Liver (tissue), 9 donors: ENCODE measurements around the gene FAM120B. TPM values are rescaled to one million over a fixed set of nuclear protein-coding genes. Genes with fewer than 3 reads are reported as not detected.

Experiments used
- DNase-seq: peaks from one replicate; pipeline ENCODE4 v3.0.0-alpha.2; 2017; ENCODE audit warnings: low spot score
- H3K27ac ChIP-seq, 2 donors: one replicate each; pipeline ENCODE4 v1.7.0; 2013; ENCODE audit warnings: inconsistent platforms in 2 of 2, low read length in 2 of 2, control low read depth in 1 of 2, low read depth in 1 of 2, mild to moderate bottlenecking in 1 of 2
- H3K27me3 ChIP-seq, 4 donors: one replicate each; pipeline versions ENCODE4 v1.6.1 to v1.7.0; 2013; ENCODE audit warnings: low read length in 3 of 4, inconsistent platforms in 1 of 4, mild to moderate bottlenecking in 1 of 4, moderate library complexity in 1 of 4; ENCODE audit not compliant: control insufficient read depth in 4 of 4, insufficient read depth in 4 of 4
- H3K36me3 ChIP-seq, 4 donors: one replicate each; pipeline versions ENCODE4 v1.6.1 to v1.7.0; 2013; ENCODE audit warnings: low read length in 3 of 4, mild to moderate bottlenecking in 3 of 4, low read depth in 1 of 4, moderate library complexity in 1 of 4; ENCODE audit not compliant: control insufficient read depth in 4 of 4, insufficient read depth in 3 of 4
- H3K4me1 ChIP-seq, 4 donors: one replicate each; pipeline versions ENCODE4 v1.6.1 to v1.7.0; 2013; ENCODE audit warnings: low read length in 3 of 4, mild to moderate bottlenecking in 3 of 4, moderate library complexity in 1 of 4; ENCODE audit not compliant: control insufficient read depth in 4 of 4, insufficient read depth in 4 of 4
- H3K4me3 ChIP-seq, 3 donors: one replicate each; pipeline versions ENCODE4 v1.6.1 to v1.7.0; 2013; ENCODE audit warnings: low read length in 3 of 3, control low read depth in 1 of 3, low read depth in 1 of 3, mild to moderate bottlenecking in 1 of 3
- H3K9ac ChIP-seq, 2 donors: one replicate each; pipeline ENCODE4 v1.7.0; 2013; ENCODE audit warnings: low read length in 2 of 2, mild to moderate bottlenecking in 2 of 2, moderate library complexity in 2 of 2, control low read depth in 1 of 2, low read depth in 1 of 2
- H3K9me3 ChIP-seq, 4 donors: one replicate each; pipeline versions ENCODE4 v1.6.1 to v1.7.0; 2013; ENCODE audit warnings: low read length in 3 of 4; ENCODE audit not compliant: control insufficient read depth in 4 of 4
- EGR1 ChIP-seq, 2 donors: IDR thresholded peaks; 2 replicates each; pipeline ENCODE4 v1.6.1; 2016 to 2018; ENCODE audit warnings: antibody characterized with exemption in 2 of 2, low read depth in 2 of 2
- FOXA1 ChIP-seq: IDR thresholded peaks from 2 replicates; pipeline ENCODE4 v1.6.1; 2016; ENCODE audit warnings: antibody characterized with exemption
- FOXA2 ChIP-seq: IDR thresholded peaks from 2 replicates; pipeline ENCODE4 v1.6.1; 2016; ENCODE audit warnings: antibody characterized with exemption
- GABPA ChIP-seq, 2 donors: IDR thresholded peaks in 1 of 2; conservative IDR thresholded peaks in 1 of 2; 2 replicates each; pipeline ENCODE4 v1.6.1; 2016; ENCODE audit warnings: antibody characterized with exemption in 2 of 2, mild to moderate bottlenecking in 1 of 2, moderate library complexity in 1 of 2
- HNF4G ChIP-seq: IDR thresholded peaks from 2 replicates; pipeline ENCODE4 v1.6.1; 2016; ENCODE audit warnings: antibody characterized with exemption
- JUND ChIP-seq, 2 donors: IDR thresholded peaks; 2 replicates each; pipeline ENCODE4 v1.6.1; 2016; ENCODE audit warnings: antibody characterized with exemption in 2 of 2
- NR2F2 ChIP-seq: IDR thresholded peaks from 2 replicates; pipeline ENCODE4 v1.6.1; 2016; ENCODE audit warnings: antibody characterized with exemption
- RAD21 ChIP-seq, 2 donors: IDR thresholded peaks; 2 replicates each; pipeline ENCODE4 v1.6.1; 2016; ENCODE audit warnings: antibody characterized with exemption in 2 of 2, mild to moderate bottlenecking in 2 of 2
- RXRA ChIP-seq, 2 donors: IDR thresholded peaks; 2 replicates each; pipeline ENCODE4 v1.6.1; 2017 to 2018; ENCODE audit warnings: antibody characterized with exemption in 2 of 2, mild to moderate bottlenecking in 1 of 2
- SP1 ChIP-seq: IDR thresholded peaks from 2 replicates; pipeline ENCODE4 v1.6.1; 2018; ENCODE audit warnings: antibody characterized with exemption, mild to moderate bottlenecking
- TAF1 ChIP-seq: conservative IDR thresholded peaks from 2 replicates; pipeline ENCODE4 v1.6.1; 2016; ENCODE audit warnings: antibody characterized with exemption, mild to moderate bottlenecking
- YY1 ChIP-seq: IDR thresholded peaks from 2 replicates; pipeline ENCODE4 v1.6.1; 2016; ENCODE audit warnings: antibody characterized with exemption, mild to moderate bottlenecking
- WGBS: extraction: QIAGEN DNeasy Blood & Tissue Kit; methylation state at CpG from one replicate; pipeline ENCODE4 v1.1.7; 2013; 5-methylcytosine and 5-hydroxymethylcytosine counted together
- polyA plus RNA-seq, 2 donors: library from polyadenylated mRNA; stranded (reverse) in 1 of 2; unstranded in 1 of 2; fragments of 200-250 nt in 1 of 2; fragments of >200 nt in 1 of 2; fragmentation: Nextera tagmentation in 1 of 2; extraction: Ambion mirVana in 1 of 2; gene quantifications; one replicate each; pipeline versions ENCODE4 v1.2.1 to v1.2.3, GENCODE V29; 2013 to 2015
- total RNA-seq, 2 donors: library from RNA; depleted of rRNA; stranded (reverse); fragments of >200 nt; gene quantifications; one replicate each; pipeline ENCODE4 v1.2.3, GENCODE V29; 2014
- TF ChIP-seq, protein P1 (sequence below): IDR thresholded peaks from 2 replicates; pipeline ENCODE4 v1.6.1; 2016; ENCODE audit warnings: antibody characterized with exemption
- TF ChIP-seq, protein P2 (sequence below): IDR thresholded peaks from 2 replicates; pipeline ENCODE4 v1.6.1; 2016; ENCODE audit warnings: antibody characterized with exemption
- TF ChIP-seq, protein P3 (sequence below): IDR thresholded peaks from 2 replicates; pipeline ENCODE4 v1.6.1; 2016; ENCODE audit warnings: antibody characterized with exemption
- TF ChIP-seq, protein P4 (sequence below): fragments of 150-350 bp; IDR thresholded peaks from 2 replicates; pipeline ENCODE4 v1.5.1; 2017; ENCODE audit warnings: improper control_type of control experiment, low read depth, low read length; ENCODE audit not compliant: missing input control
- TF ChIP-seq, protein P5 (sequence below): IDR thresholded peaks from 2 replicates; pipeline ENCODE4 v1.6.1; 2016; ENCODE audit warnings: antibody characterized with exemption, mild to moderate bottlenecking
- donor health status: healthy.
- donor health status: healthy.
- donor health status: healthy.
- donor health status: healthy.
- donor health status: healthy.

Gene FAM120B
- total and polyA plus RNA-seq, 4 donors: 6.0 to 11.1 (median 9.1) TPM

DNA sequence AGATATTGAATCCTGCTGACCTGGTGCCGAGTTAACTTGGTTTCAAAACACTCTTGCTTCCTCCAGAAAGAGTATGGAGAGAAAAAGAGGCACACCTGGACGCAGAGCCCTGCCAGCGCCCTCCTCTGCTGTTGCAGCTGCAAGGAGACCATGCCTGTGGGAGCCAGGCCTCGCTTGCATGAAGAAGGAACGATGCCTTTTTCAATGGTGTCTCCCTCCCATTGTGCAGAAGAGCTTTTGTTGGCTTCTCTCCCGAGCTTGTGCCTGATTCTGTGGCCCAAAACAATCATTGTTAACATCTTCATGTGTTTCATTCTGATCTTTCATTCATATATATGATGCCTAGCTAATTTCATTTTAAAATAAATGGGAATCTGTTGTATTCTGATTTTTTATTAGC is 98.1 kb downstream of the FAM120B start:
- no peaks in the 10 kb centered on the region for H3K9me3 ChIP-seq
- H3K27me3 ChIP-seq: no peaks in the 10 kb centered on the region
- H3K4me1 ChIP-seq: no peaks in the 10 kb centered on the region
- peaks cover 6 to 56% (median 36%) of the 10 kb centered on the region in 4 donors for H3K36me3 ChIP-seq
- H3K9ac ChIP-seq: no peak overlapping the region
- no peak overlapping the region for H3K4me3 ChIP-seq
- no peak overlapping the region for H3K27ac ChIP-seq
- TF ChIP-seq JUND (IDR thresholded peaks at IDR 0.05): no peak
- no peak for TF ChIP-seq NR2F2
- TF ChIP-seq, protein P1, sequence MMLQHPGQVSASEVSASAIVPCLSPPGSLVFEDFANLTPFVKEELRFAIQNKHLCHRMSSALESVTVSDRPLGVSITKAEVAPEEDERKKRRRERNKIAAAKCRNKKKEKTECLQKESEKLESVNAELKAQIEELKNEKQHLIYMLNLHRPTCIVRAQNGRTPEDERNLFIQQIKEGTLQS: no peak
- no peak for TF ChIP-seq EGR1 (IDR thresholded peaks at IDR 0.05; ENCODE audit: low read depth in 2 of 2)
- no peak for TF ChIP-seq GABPA (IDR thresholded peaks at IDR 0.05 in 1 of 2, conservative IDR thresholded peaks at IDR 0.05 in 1 of 2)
- no peak for TF ChIP-seq SP1
- no peak for TF ChIP-seq TAF1
- WGBS: 93% methylated on average over 6 of the region's 6 CpGs
- no peak for DNase-seq

DNA sequence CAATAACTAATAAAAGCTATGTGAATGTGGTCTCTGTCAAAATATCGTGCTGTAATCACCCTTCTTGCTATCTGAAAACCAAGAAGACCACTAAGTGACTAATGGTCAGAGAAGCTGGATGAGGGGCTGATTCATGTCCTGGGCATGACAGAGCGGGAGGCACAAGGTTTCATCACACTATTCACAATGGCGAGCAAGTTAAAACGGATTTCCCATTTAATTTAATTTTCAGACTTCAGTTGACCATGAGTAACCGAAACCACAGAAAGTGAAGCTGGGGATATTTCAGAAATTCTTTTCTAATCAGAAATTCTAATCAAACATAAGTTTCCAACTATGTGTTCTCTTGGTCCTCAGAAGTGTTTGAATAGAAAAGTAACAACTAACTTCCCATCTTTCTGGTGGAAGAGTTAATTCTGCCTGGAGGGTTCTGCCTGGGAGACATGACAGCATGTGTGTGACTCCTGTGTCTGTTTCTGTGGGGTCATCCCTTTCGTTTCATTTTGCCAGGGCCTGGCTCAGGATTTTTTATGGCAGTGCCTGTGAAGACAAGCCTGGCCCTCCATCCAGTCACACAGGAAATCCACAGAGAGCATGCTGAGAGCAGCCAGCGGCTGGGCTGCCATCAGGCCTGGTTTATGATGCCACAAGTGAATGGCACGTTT is 98.9 kb downstream of the FAM120B start:
- no peaks in the 10 kb centered on the region for H3K27me3 ChIP-seq
- H3K9ac ChIP-seq: no peak overlapping the region
- no peak for DNase-seq
- TF ChIP-seq RAD21 (IDR thresholded peaks at IDR 0.05): no peak
- no peak for TF ChIP-seq YY1
- no peak for TF ChIP-seq EGR1 (IDR thresholded peaks at IDR 0.05; ENCODE audit: low read depth in 2 of 2)
- no peak for TF ChIP-seq RXRA (IDR thresholded peaks at IDR 0.05)
- TF ChIP-seq, protein P2, sequence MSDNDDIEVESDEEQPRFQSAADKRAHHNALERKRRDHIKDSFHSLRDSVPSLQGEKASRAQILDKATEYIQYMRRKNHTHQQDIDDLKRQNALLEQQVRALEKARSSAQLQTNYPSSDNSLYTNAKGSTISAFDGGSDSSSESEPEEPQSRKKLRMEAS: no peak
- no peak for TF ChIP-seq FOXA1
- TF ChIP-seq TAF1: no peak
- no peak for TF ChIP-seq JUND (IDR thresholded peaks at IDR 0.05)
- TF ChIP-seq, protein P3, sequence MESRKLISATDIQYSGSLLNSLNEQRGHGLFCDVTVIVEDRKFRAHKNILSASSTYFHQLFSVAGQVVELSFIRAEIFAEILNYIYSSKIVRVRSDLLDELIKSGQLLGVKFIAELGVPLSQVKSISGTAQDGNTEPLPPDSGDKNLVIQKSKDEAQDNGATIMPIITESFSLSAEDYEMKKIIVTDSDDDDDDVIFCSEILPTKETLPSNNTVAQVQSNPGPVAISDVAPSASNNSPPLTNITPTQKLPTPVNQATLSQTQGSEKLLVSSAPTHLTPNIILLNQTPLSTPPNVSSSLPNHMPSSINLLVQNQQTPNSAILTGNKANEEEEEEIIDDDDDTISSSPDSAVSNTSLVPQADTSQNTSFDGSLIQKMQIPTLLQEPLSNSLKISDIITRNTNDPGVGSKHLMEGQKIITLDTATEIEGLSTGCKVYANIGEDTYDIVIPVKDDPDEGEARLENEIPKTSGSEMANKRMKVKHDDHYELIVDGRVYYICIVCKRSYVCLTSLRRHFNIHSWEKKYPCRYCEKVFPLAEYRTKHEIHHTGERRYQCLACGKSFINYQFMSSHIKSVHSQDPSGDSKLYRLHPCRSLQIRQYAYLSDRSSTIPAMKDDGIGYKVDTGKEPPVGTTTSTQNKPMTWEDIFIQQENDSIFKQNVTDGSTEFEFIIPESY: no peak
- no peak for TF ChIP-seq GABPA (IDR thresholded peaks at IDR 0.05 in 1 of 2, conservative IDR thresholded peaks at IDR 0.05 in 1 of 2)
- no peak for TF ChIP-seq FOXA2
- no peak for TF ChIP-seq HNF4G
- no peak for TF ChIP-seq NR2F2
- no peak for TF ChIP-seq SP1
- TF ChIP-seq, protein P4, sequence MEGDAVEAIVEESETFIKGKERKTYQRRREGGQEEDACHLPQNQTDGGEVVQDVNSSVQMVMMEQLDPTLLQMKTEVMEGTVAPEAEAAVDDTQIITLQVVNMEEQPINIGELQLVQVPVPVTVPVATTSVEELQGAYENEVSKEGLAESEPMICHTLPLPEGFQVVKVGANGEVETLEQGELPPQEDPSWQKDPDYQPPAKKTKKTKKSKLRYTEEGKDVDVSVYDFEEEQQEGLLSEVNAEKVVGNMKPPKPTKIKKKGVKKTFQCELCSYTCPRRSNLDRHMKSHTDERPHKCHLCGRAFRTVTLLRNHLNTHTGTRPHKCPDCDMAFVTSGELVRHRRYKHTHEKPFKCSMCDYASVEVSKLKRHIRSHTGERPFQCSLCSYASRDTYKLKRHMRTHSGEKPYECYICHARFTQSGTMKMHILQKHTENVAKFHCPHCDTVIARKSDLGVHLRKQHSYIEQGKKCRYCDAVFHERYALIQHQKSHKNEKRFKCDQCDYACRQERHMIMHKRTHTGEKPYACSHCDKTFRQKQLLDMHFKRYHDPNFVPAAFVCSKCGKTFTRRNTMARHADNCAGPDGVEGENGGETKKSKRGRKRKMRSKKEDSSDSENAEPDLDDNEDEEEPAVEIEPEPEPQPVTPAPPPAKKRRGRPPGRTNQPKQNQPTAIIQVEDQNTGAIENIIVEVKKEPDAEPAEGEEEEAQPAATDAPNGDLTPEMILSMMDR: no peak
- TF ChIP-seq, protein P5, sequence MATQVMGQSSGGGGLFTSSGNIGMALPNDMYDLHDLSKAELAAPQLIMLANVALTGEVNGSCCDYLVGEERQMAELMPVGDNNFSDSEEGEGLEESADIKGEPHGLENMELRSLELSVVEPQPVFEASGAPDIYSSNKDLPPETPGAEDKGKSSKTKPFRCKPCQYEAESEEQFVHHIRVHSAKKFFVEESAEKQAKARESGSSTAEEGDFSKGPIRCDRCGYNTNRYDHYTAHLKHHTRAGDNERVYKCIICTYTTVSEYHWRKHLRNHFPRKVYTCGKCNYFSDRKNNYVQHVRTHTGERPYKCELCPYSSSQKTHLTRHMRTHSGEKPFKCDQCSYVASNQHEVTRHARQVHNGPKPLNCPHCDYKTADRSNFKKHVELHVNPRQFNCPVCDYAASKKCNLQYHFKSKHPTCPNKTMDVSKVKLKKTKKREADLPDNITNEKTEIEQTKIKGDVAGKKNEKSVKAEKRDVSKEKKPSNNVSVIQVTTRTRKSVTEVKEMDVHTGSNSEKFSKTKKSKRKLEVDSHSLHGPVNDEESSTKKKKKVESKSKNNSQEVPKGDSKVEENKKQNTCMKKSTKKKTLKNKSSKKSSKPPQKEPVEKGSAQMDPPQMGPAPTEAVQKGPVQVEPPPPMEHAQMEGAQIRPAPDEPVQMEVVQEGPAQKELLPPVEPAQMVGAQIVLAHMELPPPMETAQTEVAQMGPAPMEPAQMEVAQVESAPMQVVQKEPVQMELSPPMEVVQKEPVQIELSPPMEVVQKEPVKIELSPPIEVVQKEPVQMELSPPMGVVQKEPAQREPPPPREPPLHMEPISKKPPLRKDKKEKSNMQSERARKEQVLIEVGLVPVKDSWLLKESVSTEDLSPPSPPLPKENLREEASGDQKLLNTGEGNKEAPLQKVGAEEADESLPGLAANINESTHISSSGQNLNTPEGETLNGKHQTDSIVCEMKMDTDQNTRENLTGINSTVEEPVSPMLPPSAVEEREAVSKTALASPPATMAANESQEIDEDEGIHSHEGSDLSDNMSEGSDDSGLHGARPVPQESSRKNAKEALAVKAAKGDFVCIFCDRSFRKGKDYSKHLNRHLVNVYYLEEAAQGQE: no peak
- H3K4me1 ChIP-seq: no peaks in the 10 kb centered on the region
- no peak overlapping the region for H3K4me3 ChIP-seq
- H3K27ac ChIP-seq: no peak overlapping the region
- no peaks in the 10 kb centered on the region for H3K9me3 ChIP-seq
- H3K36me3 ChIP-seq: peaks cover 6 to 53% (median 36%) of the 10 kb centered on the region in 4 donors
- WGBS: 89% methylated on average over 8 of the region's 8 CpGs
